HepG2 (cell line): ENCODE data around the gene ELOVL2. TPM values are rescaled to one million over a fixed set of nuclear protein-coding genes. Genes with fewer than 3 reads are reported as not detected.

Experiments used
- EP300 ChIP-seq, 3 experiments: sonication (generic) in 1 of 3; formaldehyde crosslinking in 1 of 3; IDR thresholded peaks; 2 replicates each; pipeline versions ENCODE4 v1.5.1 to v1.6.1; 2011 to 2020; ENCODE audit warnings: low read depth in 2 of 3, low read length in 2 of 3, borderline replicate concordance in 1 of 3, improper control_type of control experiment in 1 of 3, mild to moderate bottlenecking in 1 of 3, missing genetic modification reagents in 1 of 3, moderate library complexity in 1 of 3
- MYPOP ChIP-seq: sonication (generic); formaldehyde crosslinking; IDR thresholded peaks from 2 replicates; pipeline ENCODE4 v1.8.1; 2023; ENCODE audit warnings: mild to moderate bottlenecking, moderate library complexity, missing genetic modification reagents
- RFXAP ChIP-seq: sonication (generic); formaldehyde crosslinking; IDR thresholded peaks from 2 replicates; pipeline ENCODE4 v1.4.0; 2020; ENCODE audit warnings: missing genetic modification reagents, borderline replicate concordance
- ZSCAN9 ChIP-seq: IDR thresholded peaks from 2 replicates; pipeline ENCODE4 v1.6.1; 2016; ENCODE audit warnings: borderline replicate concordance
- polyA plus RNA-seq, 8 experiments: library from polyadenylated mRNA; depleted of rRNA in 3 of 8; stranded (reverse) in 7 of 8; unstranded in 1 of 8; fragments of >200 nt; fragmentation: Illumina TruSeq in 4 of 8; extraction: Trizol in 4 of 8; gene quantifications; 2 replicates each; pipeline versions ENCODE4 v1.2.1 to v1.2.3, GENCODE V29; 2011 to 2016; ENCODE audit warnings: low read depth in 4 of 8, missing spikeins in 1 of 8, mixed read lengths in 1 of 8; ENCODE audit not compliant: insufficient read depth in 1 of 8
- total RNA-seq, 5 experiments: library from RNA; depleted of rRNA; stranded (reverse); fragments of >200 nt; fragmentation: Illumina TruSeq; extraction: Trizol; gene quantifications; 2 replicates each; pipeline ENCODE4 v1.2.3, GENCODE V29; 2016; ENCODE audit warnings: low read depth in 1 of 5
- TF ChIP-seq, protein P1 (sequence below): IDR thresholded peaks from 2 replicates; pipeline ENCODE4 v1.6.1; 2016; ENCODE audit warnings: low read depth
- TF ChIP-seq, protein P2 (sequence below): sonication (generic); formaldehyde crosslinking; IDR thresholded peaks from 2 replicates; pipeline ENCODE4 v1.4.0; 2020; ENCODE audit warnings: missing genetic modification reagents
- TF ChIP-seq, protein P3 (sequence below): sonication (generic); formaldehyde crosslinking; IDR thresholded peaks from 2 replicates; pipeline ENCODE4 v1.8.0; 2022; ENCODE audit warnings: mild to moderate bottlenecking, missing genetic modification reagents; ENCODE audit not compliant: insufficient replicate concordance

Gene ELOVL2
- total and polyA plus RNA-seq, 2 of the 13 experiments (the other 11 are each of a cell fraction or from before 2014, with no cell fraction given): 43.6 to 65.4 TPM

GRCh38 chr6:11066505-11067347 lies 22.6 kb upstream of the ELOVL2 start (continued):
- TF ChIP-seq RFXAP (peak; percentile 57), EP300 (IDR thresholded peaks at IDR 0.05; ENCODE audit: low read depth in 2 of 2, low read length in 2 of 2) (peak; percentile 25 to 90; a peak in 3 of 4 replicates), EP300 (CRISPR knock-in tag; IDR thresholded peaks at IDR 0.05; ENCODE audit: borderline replicate concordance) (no peak; the same call in 1 of the 2 replicates), MYPOP (CRISPR knock-in tag) (0 out of 2 replicates have a peak, but pooled peaks have one; percentile 36), ZSCAN9 (peak; percentile 57; the same call in 1 of the 2 replicates)
- TF ChIP-seq, protein P1, sequence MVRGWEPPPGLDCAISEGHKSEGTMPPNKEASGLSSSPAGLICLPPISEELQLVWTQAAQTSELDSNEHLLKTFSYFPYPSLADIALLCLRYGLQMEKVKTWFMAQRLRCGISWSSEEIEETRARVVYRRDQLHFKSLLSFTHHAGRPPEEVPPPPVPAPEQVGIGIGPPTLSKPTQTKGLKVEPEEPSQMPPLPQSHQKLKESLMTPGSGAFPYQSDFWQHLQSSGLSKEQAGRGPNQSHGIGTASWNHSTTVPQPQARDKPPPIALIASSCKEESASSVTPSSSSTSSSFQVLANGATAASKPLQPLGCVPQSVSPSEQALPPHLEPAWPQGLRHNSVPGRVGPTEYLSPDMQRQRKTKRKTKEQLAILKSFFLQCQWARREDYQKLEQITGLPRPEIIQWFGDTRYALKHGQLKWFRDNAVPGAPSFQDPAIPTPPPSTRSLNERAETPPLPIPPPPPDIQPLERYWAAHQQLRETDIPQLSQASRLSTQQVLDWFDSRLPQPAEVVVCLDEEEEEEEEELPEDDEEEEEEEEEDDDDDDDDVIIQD (CRISPR knock-in tag): peak; percentile 84
- TF ChIP-seq, protein P2, sequence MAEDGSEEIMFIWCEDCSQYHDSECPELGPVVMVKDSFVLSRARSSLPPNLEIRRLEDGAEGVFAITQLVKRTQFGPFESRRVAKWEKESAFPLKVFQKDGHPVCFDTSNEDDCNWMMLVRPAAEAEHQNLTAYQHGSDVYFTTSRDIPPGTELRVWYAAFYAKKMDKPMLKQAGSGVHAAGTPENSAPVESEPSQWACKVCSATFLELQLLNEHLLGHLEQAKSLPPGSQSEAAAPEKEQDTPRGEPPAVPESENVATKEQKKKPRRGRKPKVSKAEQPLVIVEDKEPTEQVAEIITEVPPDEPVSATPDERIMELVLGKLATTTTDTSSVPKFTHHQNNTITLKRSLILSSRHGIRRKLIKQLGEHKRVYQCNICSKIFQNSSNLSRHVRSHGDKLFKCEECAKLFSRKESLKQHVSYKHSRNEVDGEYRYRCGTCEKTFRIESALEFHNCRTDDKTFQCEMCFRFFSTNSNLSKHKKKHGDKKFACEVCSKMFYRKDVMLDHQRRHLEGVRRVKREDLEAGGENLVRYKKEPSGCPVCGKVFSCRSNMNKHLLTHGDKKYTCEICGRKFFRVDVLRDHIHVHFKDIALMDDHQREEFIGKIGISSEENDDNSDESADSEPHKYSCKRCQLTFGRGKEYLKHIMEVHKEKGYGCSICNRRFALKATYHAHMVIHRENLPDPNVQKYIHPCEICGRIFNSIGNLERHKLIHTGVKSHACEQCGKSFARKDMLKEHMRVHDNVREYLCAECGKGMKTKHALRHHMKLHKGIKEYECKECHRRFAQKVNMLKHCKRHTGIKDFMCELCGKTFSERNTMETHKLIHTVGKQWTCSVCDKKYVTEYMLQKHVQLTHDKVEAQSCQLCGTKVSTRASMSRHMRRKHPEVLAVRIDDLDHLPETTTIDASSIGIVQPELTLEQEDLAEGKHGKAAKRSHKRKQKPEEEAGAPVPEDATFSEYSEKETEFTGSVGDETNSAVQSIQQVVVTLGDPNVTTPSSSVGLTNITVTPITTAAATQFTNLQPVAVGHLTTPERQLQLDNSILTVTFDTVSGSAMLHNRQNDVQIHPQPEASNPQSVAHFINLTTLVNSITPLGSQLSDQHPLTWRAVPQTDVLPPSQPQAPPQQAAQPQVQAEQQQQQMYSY (CRISPR knock-in tag): no peak
- TF ChIP-seq, protein P3, sequence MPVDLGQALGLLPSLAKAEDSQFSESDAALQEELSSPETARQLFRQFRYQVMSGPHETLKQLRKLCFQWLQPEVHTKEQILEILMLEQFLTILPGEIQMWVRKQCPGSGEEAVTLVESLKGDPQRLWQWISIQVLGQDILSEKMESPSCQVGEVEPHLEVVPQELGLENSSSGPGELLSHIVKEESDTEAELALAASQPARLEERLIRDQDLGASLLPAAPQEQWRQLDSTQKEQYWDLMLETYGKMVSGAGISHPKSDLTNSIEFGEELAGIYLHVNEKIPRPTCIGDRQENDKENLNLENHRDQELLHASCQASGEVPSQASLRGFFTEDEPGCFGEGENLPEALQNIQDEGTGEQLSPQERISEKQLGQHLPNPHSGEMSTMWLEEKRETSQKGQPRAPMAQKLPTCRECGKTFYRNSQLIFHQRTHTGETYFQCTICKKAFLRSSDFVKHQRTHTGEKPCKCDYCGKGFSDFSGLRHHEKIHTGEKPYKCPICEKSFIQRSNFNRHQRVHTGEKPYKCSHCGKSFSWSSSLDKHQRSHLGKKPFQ: no peak
